ENCODE results near the gene FARSA. TPM values are rescaled to one million over a fixed set of nuclear protein-coding genes. Genes with fewer than 3 reads are reported as not detected.

The FARSA gene
- total RNA-seq, 1 experiment from 2014 or later = 194 TPM

- no TSS peak for BruUV-seq (replicated peaks)
- Histone ChIP-seq H3K4me1 (ENCODE audit: insufficient read depth, low read length) (peaks cover 3% of the 10 kb centered on the region; the same call in 1 of the 2 replicates), H3K27me3 (ENCODE audit: low read length) (no peaks in the 10 kb centered on the region), H3K36me3 (ENCODE audit: low read depth, low read length) (no peaks in the 10 kb centered on the region), H2AFZ (ENCODE audit: low read length) (no peak within 1 kb of the TSS), H3K27ac (ENCODE audit: low read length) (no peak within 1 kb of the TSS), H3K9ac (ENCODE audit: low read length) (no peak within 1 kb of the TSS), H3F3A (ENCODE audit: low read length, unreplicated experiment) (no peaks in the 10 kb centered on the region), H3K79me2 (ENCODE audit: low read length) (no peaks in the 10 kb centered on the region), H3K4me2 (ENCODE audit: low read length) (no peak within 1 kb of the TSS), H3K9me3 (ENCODE audit: low read length) (no peaks in the 10 kb centered on the region), H3K9me2 (replicated peaks; ENCODE audit: low read length) (no peaks in the 10 kb centered on the region), H4K20me1 (ENCODE audit: low read length) (no peaks in the 10 kb centered on the region), H3K4me3 (ENCODE audit: low read length) (no peak within 1 kb of the TSS)
- CTCF ChIA-PET = no interaction called here
- no peak for TF ChIP-seq EZH2 (IDR thresholded peaks at IDR 0.05; ENCODE audit: low read length, unreplicated experiment)
- no peak for TF ChIP-seq CTCF (conservative IDR thresholded peaks at IDR 0.05; ENCODE audit: low read depth, low read length)
- TF ChIP-seq EZH2phosphoT487 (IDR thresholded peaks at IDR 0.05; ENCODE audit: borderline replicate concordance, low read length) = no peak
- no peak for DNase-seq
- ATAC-seq = no peak
- intact Hi-C loops (cut with micrococcal nuclease) = no loop called here
- POLR2A ChIA-PET (ENCODE audit: unreplicated experiment) = no interaction called here
These were observed 35.9 kb upstream of the FARSA start, which contains the start of gene DAND5 for GRCh38 chr19:12969292-12969988. Gene DAND5, plus strand, starts transcription at chr19:12969576. Its CDS starts 85 bp downstream, at chr19:12969661.

- intact Hi-C loops (cut with micrococcal nuclease) = no loop called here
- TF ChIP-seq CTCF (conservative IDR thresholded peaks at IDR 0.05; ENCODE audit: low read depth, low read length) (no peak), EZH2phosphoT487 (IDR thresholded peaks at IDR 0.05; ENCODE audit: borderline replicate concordance, low read length) (no peak), EZH2 (IDR thresholded peaks at IDR 0.05; ENCODE audit: low read length, unreplicated experiment) (no peak)
- Histone ChIP-seq H3K4me3 (ENCODE audit: low read length) (no peak overlapping the region), H3F3A (ENCODE audit: low read length, unreplicated experiment) (no peaks in the 10 kb centered on the region), H3K9me3 (ENCODE audit: low read length) (no peaks in the 10 kb centered on the region), H3K27me3 (ENCODE audit: low read length) (no peaks in the 10 kb centered on the region), H3K4me1 (ENCODE audit: insufficient read depth, low read length) (peaks cover 3% of the 10 kb centered on the region; the same call in 1 of the 2 replicates), H3K79me2 (ENCODE audit: low read length) (no peaks in the 10 kb centered on the region), H3K9me2 (replicated peaks; ENCODE audit: low read length) (no peaks in the 10 kb centered on the region), H2AFZ (ENCODE audit: low read length) (no peak overlapping the region), H4K20me1 (ENCODE audit: low read length) (no peaks in the 10 kb centered on the region), H3K36me3 (ENCODE audit: low read depth, low read length) (no peaks in the 10 kb centered on the region), H3K4me2 (ENCODE audit: low read length) (no peak overlapping the region), H3K27ac (ENCODE audit: low read length) (no peak overlapping the region), H3K9ac (ENCODE audit: low read length) (no peak overlapping the region)
- ATAC-seq = no peak
- BruUV-seq (replicated peaks) = no TSS peak
- ChIA-PET POLR2A (ENCODE audit: unreplicated experiment) (interaction anchor here (0.6 to 0.7 kb wide), 2 partner anchors 108 to 589 kb away, joined by 6 to 10 read pairs; no protein-coding TSS in a partner anchor), CTCF (interaction anchor here (0.6 to 1.7 kb wide), 8 partner anchors 10 to 1014 kb away, joined by 3 to 11 read pairs (median 6); no protein-coding TSS in a partner anchor)
- DNase-seq = peak; percentile 50
These were observed 34.4 kb upstream of the FARSA start for GRCh38 chr19:12967907-12968306.

GRCh38 chr19:12965812-12966135, 32.3 kb upstream of the FARSA start:
- Histone ChIP-seq H3K79me2 (ENCODE audit: low read length) (no peaks in the 10 kb centered on the region), H2AFZ (ENCODE audit: low read length) (peak overlapping the region; percentile 94), H3K9ac (ENCODE audit: low read length) (peak overlapping the region; percentile 68), H3K27ac (ENCODE audit: low read length) (peak overlapping the region; percentile 27), H4K20me1 (ENCODE audit: low read length) (no peaks in the 10 kb centered on the region), H3K4me3 (ENCODE audit: low read length) (peak overlapping the region; percentile 66), H3K27me3 (ENCODE audit: low read length) (no peaks in the 10 kb centered on the region), H3K4me2 (ENCODE audit: low read length) (peak overlapping the region; percentile 89), H3K9me2 (replicated peaks; ENCODE audit: low read length) (no peaks in the 10 kb centered on the region), H3K4me1 (ENCODE audit: insufficient read depth, low read length) (peaks cover 3% of the 10 kb centered on the region; the same call in 1 of the 2 replicates), H3K36me3 (ENCODE audit: low read depth, low read length) (no peaks in the 10 kb centered on the region), H3F3A (ENCODE audit: low read length, unreplicated experiment) (no peaks in the 10 kb centered on the region), H3K9me3 (ENCODE audit: low read length) (no peaks in the 10 kb centered on the region)
- intact Hi-C loops (cut with micrococcal nuclease) = no loop called here
- TF ChIP-seq EZH2phosphoT487 (IDR thresholded peaks at IDR 0.05; ENCODE audit: borderline replicate concordance, low read length) = no peak
- no peak for TF ChIP-seq CTCF (conservative IDR thresholded peaks at IDR 0.05; ENCODE audit: low read depth, low read length)
- TF ChIP-seq EZH2 (IDR thresholded peaks at IDR 0.05; ENCODE audit: low read length, unreplicated experiment) = no peak
- CTCF ChIA-PET = interaction anchor here (0.5 to 1.5 kb wide), 12 partner anchors 9 to 139 kb away, joined by 3 to 15 read pairs (median 4); partner anchors contain the start of gene RAD23A
- POLR2A ChIA-PET (ENCODE audit: unreplicated experiment) = no interaction called here
- DNase-seq (no peak), ATAC-seq (no peak)
- BruUV-seq (replicated peaks) = no TSS peak

Measured in PC-3 (cell line).